NCI-H1105 treated with DMSO at 0.1 percent for 48 hours (cell line): ENCODE data around the gene IL11.

Experiments used
- DNase-seq: peaks from one replicate; lab custom pipeline; 2025; lab: John Stamatoyannopoulos, UW

IL11 gene

GRCh38 chr19:55372316-55373081 lies 2.2 kb upstream of the IL11 start:
- DNase-seq, result no peak

GRCh38 chr19:55369653-55370304 lies 484 bp downstream of the IL11 start:
- peak; percentile 66 for DNase-seq

DNA sequence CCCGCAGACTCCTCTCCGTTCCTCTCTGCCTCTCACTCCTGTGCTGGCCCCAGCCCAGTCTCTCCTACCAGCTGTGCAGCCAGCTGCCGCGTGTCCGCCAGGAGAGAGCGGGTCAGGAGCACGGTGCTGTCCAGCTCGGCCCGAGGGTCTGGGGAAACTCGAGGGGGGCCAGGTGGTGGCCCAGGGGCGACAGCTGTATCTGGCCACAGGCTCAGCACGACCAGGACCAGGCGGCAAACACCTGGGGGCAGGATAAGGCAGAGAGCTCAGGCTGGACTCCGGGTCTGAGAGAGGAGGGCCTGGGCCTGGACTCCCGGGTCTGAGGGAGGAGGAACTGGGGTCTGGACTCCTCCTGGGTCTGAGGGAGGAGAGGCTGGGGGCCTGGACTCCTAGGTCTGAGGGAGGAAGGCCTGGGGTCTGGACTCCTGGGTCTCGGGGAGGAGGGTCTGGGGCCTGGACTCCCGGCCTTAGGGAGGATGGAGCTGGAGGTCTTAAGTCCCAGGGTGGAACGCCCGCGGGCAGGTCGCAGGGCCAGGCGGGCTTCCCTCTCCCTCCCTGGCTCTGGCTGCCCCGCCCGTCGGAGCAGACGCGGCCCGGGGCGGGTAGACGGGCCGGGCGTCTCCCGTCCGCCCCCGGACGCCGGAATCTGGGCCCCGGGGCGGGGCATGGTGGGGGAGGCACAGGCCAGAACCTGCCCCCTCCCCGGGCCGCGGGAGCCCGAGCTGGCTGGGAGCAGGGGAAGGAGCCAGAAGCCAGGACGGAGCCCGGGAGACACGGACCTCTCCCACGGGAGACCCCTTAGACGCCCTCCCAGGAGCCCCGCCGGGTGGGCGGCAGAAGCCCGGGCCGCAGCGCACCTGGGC lies 1.3 kb downstream of the IL11 start:
- DNase-seq, result no peak

DNA sequence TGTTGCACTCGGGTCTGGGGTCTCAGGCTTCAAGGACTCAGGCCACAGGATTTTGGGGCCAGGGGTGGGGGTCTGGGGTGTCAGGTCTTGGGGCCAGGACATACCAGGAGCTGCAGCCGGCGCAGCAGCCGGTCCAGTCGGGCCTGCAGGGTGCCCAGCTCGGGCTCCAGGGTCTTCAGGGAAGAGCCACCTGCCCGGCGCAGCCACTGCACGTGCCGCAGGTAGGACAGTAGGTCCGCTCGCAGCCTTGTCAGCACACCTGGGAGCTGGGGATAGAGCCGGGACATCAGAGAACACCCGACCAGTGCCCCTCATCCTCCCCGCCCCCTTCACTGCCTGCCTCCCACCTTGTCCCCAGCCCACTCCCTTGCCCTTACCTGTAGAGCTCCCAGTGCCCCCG lies 2.2 kb downstream of the IL11 start:
- DNase-seq, result no peak

DNA sequence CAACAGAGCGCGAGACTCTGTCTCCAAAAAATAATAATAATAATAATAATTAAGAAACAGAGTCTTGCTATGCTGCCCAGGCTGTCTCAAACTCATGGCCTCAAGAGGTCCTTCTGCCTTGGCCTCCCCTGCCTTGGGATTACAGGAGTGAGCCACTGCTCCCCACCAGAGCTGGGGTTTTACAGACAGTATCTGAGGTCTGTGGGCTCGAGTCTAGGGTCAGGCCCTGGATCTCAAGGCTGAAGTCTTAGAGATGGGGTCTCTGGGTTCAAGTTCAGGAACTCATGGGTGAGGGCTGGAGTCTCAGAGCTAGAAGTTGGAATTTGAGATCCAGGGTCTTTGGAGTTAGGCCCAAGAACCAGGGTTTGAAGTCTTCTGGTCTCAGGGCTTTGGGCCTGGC lies 3.5 kb downstream of the IL11 start:
- DNase-seq, result no peak

- DNase-seq, result no peak
These were observed 4.3 kb downstream of the IL11 start for GRCh38 chr19:55365964-55366363.

- DNase-seq, result no peak
These were observed 5.0 kb downstream of the IL11 start for GRCh38 chr19:55365245-55365644.

GRCh38 chr19:55362990-55363716 lies 7.1 kb downstream of the IL11 start, which contains the start of gene GARIN5B:
TSS of gene GARIN5B (minus strand) at chr19:55363260. CDS start at chr19:55363066, 194 bp downstream.
- DNase-seq, result no peak

GRCh38 chr19:55362174-55362989 lies 7.9 kb downstream of the IL11 start:
- no peak for DNase-seq

DNA sequence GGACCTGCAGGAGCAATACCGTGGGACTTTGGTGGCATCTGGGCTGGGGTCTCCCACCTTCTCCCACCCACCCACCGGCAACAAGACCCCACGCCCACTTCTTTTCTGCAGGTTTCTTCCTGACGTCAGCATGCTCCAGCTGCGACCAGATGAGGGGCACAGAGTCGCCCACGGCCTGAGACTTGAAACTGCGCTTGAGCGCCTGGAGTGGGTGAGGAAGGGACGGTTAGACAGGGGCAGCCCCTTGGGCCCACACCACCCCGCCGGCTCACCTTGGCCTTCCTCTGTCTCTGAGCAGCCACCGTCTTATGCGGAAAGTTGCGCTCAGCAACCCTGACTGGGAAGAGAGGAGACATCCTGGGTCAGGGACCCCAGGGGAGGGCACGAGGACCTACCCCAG lies 9.4 kb downstream of the IL11 start:
- no peak for DNase-seq

DNA sequence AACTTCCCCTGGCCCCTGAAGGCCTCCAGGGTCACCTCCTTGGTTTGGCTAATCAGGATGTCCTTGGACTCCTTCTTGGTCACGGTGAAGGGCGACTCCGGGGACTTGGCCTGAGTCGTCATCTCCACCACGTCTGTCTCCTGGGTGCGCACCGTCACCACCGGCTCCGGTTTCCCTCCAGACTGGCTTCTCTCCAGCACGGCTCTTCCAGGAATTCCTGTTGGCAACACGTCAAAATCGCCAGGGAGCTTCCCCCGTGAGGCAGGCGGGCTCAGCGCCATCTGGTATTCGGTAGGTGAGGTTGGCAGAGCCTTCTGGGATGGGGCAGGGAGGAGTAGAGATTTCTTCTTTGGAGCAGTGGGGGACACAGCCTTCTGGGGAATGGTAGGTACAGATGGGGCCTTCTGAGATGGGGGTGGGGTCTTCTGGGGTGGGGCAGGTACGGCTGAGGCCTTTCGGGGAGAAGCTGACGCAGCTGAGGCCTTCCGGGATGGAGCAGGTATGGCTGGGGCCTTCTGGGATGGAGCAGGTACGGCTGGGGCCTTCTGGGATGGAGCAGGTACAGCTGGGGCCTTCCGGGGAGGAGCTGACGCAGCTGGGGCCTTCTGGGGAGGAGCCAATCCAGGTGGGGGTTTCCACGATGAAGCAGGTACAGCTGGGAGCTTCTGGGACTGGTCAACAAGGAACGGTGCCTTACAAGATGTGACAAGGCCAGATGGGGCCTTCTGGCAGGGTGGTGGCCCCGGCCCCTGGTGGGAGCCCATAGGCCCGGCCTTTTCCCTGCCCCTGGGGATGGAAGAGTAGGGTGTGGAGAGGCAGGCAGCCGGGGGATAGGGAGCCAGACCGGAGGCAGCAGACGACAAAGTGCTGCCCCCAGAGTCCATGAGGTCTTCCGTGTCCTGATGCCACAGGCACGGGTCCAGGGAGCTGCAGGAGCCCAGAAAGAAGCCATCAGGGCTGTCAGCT lies 11.0 kb downstream of the IL11 start:
- DNase-seq, result peak; percentile 54

DNA sequence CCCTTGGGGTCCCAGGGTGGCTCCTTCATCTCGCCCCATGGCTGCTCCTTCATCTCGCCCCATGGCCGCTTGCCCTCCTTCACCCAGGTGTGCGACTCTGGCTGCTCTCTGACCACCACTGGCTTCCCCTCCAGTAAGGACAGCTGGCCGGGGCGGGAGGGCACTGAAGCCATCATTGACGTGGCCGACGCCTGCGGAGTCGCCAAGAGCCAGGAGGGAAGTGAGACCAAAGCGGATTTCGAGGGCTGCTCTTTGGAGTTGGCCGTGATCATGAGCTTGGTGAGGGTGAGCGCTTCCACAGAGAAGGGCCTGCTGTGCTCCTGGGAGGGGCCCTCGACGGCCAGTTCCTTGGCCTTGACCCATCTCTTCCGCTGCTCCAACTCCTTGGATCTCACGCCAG lies 11.8 kb downstream of the IL11 start:
- DNase-seq, result no peak

DNA sequence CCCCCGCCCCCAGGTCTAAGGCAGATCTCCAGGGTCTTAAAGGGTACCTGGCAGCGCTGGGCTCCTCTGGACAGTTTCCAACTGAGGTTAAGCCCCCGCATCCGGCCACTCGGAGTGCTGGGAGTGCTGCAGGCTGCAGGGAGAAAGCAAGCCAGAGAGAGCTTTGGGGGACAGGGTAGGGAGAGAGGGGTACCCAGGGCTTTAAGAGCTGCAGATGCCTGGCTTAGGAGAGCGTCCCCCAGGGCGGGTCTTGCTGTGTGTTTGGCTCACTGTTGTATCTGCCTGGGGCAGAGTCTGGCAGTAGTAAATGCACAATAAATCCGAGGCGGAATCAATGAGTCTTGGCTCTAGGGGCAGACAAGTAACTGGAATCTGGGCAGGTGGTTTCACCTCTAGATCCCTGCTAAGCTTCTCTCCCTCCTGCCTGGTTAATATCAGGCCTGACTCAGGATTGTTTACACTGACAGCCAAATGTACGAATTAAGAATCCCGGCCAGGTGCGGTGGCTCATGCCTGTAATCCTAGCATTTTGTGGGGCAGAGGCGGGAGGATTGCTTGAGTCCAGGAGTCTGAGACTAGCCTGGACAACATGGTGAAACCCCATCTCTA lies 14.9 kb downstream of the IL11 start:
- DNase-seq, result no peak

DNA sequence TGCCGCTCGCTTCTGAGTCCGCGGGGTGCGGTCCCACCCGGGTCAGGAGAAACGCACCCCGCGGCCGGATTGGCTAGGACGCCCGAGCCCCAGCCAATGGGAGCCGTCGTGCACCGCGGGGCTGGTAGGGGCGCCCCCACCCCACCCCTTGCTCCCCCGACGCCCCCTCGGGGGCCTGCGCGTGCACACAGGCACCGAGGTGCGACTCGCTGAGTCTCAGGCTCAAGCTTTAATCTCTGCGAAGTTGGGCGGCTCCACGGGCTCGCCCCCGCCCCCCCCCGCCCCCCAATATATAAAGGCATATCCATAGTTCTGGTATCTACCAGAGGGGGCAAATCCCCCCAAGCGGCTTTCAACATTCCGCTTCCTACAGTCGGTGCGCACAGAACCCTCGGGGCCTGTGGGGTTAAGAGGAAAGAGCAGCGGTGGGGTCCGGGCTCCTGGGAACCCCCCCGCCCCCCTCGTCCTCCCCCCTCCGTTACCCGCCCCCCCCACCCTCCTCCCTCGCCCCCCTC lies 15.5 kb downstream of the IL11 start, which contains the start of gene COX6B2:
COX6B2 (minus strand) TSS at position 22 of the 515 bp plus-strand sequence. CDS start 198 bp downstream, outside the sequence.
- no peak for DNase-seq

GRCh38 chr19:55353803-55354697 lies 16.2 kb downstream of the IL11 start:
- peak; percentile 46 for DNase-seq

GRCh38 chr19:55353356-55353802 lies 16.9 kb downstream of the IL11 start:
- DNase-seq, result no peak

- DNase-seq, result no peak
These were observed 17.6 kb downstream of the IL11 start for GRCh38 chr19:55352549-55353145.
